ENCODE measurements around the gene MBLAC1. TPM values are rescaled to one million over a fixed set of nuclear protein-coding genes. Genes with fewer than 3 reads are reported as not detected.
A peak's percentile ranks its signal among the peaks of the same experiment; 100 is the strongest.

Gene MBLAC1
- total and polyA plus RNA-seq, 2 of the 4 experiments (the other 2 are of a cell fraction) = 0.72 to 1.4 TPM

DNA sequence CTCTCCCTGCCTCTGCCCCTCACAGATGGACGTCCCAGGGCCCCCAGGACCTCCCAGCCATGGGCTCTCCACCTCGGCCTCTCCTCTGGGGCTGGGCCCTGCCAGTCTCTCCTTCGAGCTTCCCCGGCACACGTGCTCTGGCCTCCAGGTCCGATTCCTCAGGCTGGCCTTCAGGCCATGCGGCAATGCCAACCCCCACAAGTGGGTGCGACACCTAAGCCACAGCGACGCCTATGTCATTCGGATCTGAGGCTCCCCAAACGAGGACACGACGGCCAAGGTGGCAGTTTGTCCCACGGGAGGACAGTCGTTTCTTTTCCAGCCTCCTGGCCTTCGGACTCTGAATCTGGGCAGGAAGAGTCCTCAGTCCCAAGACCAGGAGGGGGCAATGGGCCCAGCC, 20.1 kb upstream of the MBLAC1 start (continued):
- TF ChIP-seq MXI1 (IDR thresholded peaks at IDR 0.05; ENCODE audit: borderline replicate concordance, low read depth, low read length) = no peak
- TF ChIP-seq MAZ (IDR thresholded peaks at IDR 0.05; ENCODE audit: borderline replicate concordance, low read depth, low read length) = no peak
- no peak for TF ChIP-seq MAFK (IDR thresholded peaks at IDR 0.05; ENCODE audit: low read depth, low read length)

DNA sequence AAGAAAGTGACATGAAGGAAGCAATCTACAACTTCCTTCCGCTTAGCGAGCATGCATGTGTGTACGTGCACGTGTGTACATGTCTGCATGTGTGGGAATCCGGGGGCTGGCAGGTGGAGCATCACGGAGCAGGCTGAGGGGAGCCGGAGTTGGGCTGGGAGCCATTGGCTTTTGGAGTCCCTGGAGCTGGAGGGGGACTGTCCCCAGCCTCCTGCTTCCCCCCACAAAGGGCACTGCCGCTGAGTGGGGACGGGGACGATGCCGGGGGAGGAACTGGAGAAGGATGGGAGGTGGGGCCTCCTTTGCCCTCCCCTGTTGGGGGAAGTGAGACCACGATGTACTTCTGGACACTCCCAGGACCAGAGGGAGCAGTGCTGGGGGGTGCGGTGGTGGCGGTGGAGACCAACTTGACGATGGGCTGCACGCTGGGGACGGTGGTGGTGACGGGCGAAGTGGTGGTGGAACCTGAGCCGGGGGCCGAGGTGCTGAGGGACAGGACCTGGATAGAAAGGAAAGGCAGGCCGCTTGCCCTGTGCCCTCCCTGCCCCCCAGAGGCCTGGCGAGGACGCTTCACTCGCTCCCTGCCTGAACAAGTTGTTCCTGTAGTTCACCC, 19.5 kb upstream of the MBLAC1 start:
- ChIA-PET POLR2A (ENCODE audit: unreplicated experiment) (no interaction called here), CTCF (no interaction called here)
- H2BK5ac ChIP-seq (ENCODE audit: low read depth, low read length, poor library complexity, severe bottlenecking) = no peak overlapping the region
- no peak overlapping the region for H3K23ac ChIP-seq (ENCODE audit: low read depth, low read length)
- WGBS, 2 experiments (ENCODE audit: extremely low coverage in 2 of 2, insufficient read length in 1 of 2) = 82% methylated on average over 14 of the region's 25 CpGs; no CpG with 5 or more reads in 1 of the 2 experiments
- H4K5ac ChIP-seq (ENCODE audit: low read depth, low read length) = no peak overlapping the region
- no peak overlapping the region for H4K8ac ChIP-seq (ENCODE audit: low read depth in 2 of 2, low read length in 2 of 2)
- no peaks in the 10 kb centered on the region for H3K9me3 ChIP-seq (ENCODE audit: control insufficient read depth, insufficient read depth, low read length)
- no peak overlapping the region for H3K14ac ChIP-seq (replicated peaks; ENCODE audit: low read depth, low read length)
- no peak overlapping the region for H3K18ac ChIP-seq (ENCODE audit: low read depth, low read length)
- H3K9ac ChIP-seq (ENCODE audit: low read depth, low read length) = no peak overlapping the region
- no peak overlapping the region for H3K4me3 ChIP-seq (ENCODE audit: insufficient read depth, low read depth, low read length)
- intact Hi-C loops (cut with micrococcal nuclease) (no loop called here), in situ Hi-C loops (cut with MboI; ENCODE audit: low sequenced_read_pairs) (no loop called here), dilution Hi-C loops (cut with HindIII; ENCODE audit: low sequenced_read_pairs, unreplicated experiment) (no loop called here)
- H3K27ac ChIP-seq (ENCODE audit: insufficient read depth, low read length) = no peak overlapping the region
- H4K91ac ChIP-seq (ENCODE audit: insufficient read depth, low read depth, low read length) = no peak overlapping the region
- H3K36me3 ChIP-seq (ENCODE audit: control insufficient read depth, insufficient read depth, low read length) = peaks cover 64% of the 10 kb centered on the region
- no peaks in the 10 kb centered on the region for H3K27me3 ChIP-seq (ENCODE audit: control insufficient read depth, insufficient read depth, low read length)
- DNase-seq = no peak
- no peak overlapping the region for H2AK5ac ChIP-seq (ENCODE audit: low read depth, low read length)
- H2AK9ac ChIP-seq (replicated peaks; ENCODE audit: low read depth, low read length, poor library complexity) = no peak overlapping the region
- H2BK120ac ChIP-seq (ENCODE audit: low read depth, low read length) = no peak overlapping the region
- no peak overlapping the region for H2AFZ ChIP-seq (replicated peaks; ENCODE audit: low read length, poor library complexity)
- BruUV-seq (replicated peaks) = TSS peak; percentile 97
- peaks cover 5% of the 10 kb centered on the region; the same call in 1 of the 2 replicates for H3K9me1 ChIP-seq (ENCODE audit: insufficient read depth, low read length)
- H2BK15ac ChIP-seq (ENCODE audit: low read depth, low read length) = no peak overlapping the region
- no peak for TF ChIP-seq MAZ (IDR thresholded peaks at IDR 0.05; ENCODE audit: borderline replicate concordance, low read depth, low read length)
- H2BK20ac ChIP-seq (ENCODE audit: low read depth, low read length) = no peak overlapping the region
- H3K4me1 ChIP-seq (ENCODE audit: control insufficient read depth, insufficient read depth, low read length) = peaks cover 7% of the 10 kb centered on the region
- peaks cover 3% of the 10 kb centered on the region; the same call in 1 of the 2 replicates for H4K20me1 ChIP-seq (ENCODE audit: insufficient read depth, low read length)
- H3K79me1 ChIP-seq (ENCODE audit: low read depth in 1 of 2, low read length in 2 of 2) = peaks cover 5 to 18% of the 10 kb centered on the region in 2 experiments
- no peak overlapping the region for H3K4me2 ChIP-seq (ENCODE audit: low read depth, low read length)
- no peak for ATAC-seq (ENCODE audit: low read depth)
- H3K4ac ChIP-seq (ENCODE audit: low read depth, low read length) = no peak overlapping the region
- no peak overlapping the region for H3K56ac ChIP-seq (ENCODE audit: extremely low read depth, insufficient read depth, low read length)
